CD8-positive, alpha-beta memory T cell (primary cell): ENCODE measurements around the gene SLC43A3. TPM values are rescaled to one million over a fixed set of nuclear protein-coding genes. Genes with fewer than 3 reads are reported as not detected.
"Not testable (repeated sequence)": the region's sequence is repeated elsewhere in the genome, so short reads cannot be mapped to it uniquely, and the experiment has no call there.

Source experiments
- CTCF ChIA-PET: fragments of 350-600 bp; sonication (Branson Sonifier 250); formaldehyde crosslinking; loops from one replicate; lab custom pipeline; 2021; ENCODE audit warnings: antibody characterized with exemption; lab: Charles Lee
- POLR2A ChIA-PET: fragments of 350-600 bp; sonication (Branson Sonifier 250); formaldehyde crosslinking; loops from one replicate; lab custom pipeline; 2021; ENCODE audit warnings: antibody characterized with exemption; lab: Charles Lee
- DNase-seq, 5 donors: peaks; one replicate each; pipeline versions ENCODE4 v3.0.0 to v3.0.0-alpha.2; 2020 to 2022; ENCODE audit warnings: mixed read lengths in 1 of 5
- H3K27ac ChIP-seq: one replicate; pipeline ENCODE4 v1.7.0; 2013; ENCODE audit warnings: low read depth, mild to moderate bottlenecking, low read length, moderate library complexity
- H3K27me3 ChIP-seq: 2 replicates; pipeline ENCODE4 v1.7.0; 2013; ENCODE audit warnings: low read length, mild to moderate bottlenecking; ENCODE audit not compliant: insufficient read depth, poor library complexity, severe bottlenecking
- H3K36me3 ChIP-seq: 2 replicates; pipeline ENCODE4 v1.7.0; 2013; ENCODE audit warnings: mild to moderate bottlenecking, low read length, moderate library complexity; ENCODE audit not compliant: insufficient read depth
- H3K4me1 ChIP-seq: 2 replicates; pipeline ENCODE4 v1.7.0; 2013; ENCODE audit warnings: mild to moderate bottlenecking, low read length, moderate library complexity; ENCODE audit not compliant: insufficient read depth
- H3K4me3 ChIP-seq: 2 replicates; pipeline ENCODE4 v1.7.0; 2013; ENCODE audit warnings: mild to moderate bottlenecking, low read length
- H3K9me3 ChIP-seq: 2 replicates; pipeline ENCODE4 v1.7.0; 2013; ENCODE audit warnings: mild to moderate bottlenecking, low read length
- H3K27ac Mint-ChIP-seq, 8 donors: one replicate each; pipeline ENCODE4 v1.8.0; 2020 to 2021; ENCODE audit warnings: mixed read lengths in 8 of 8, mild to moderate bottlenecking in 6 of 8, inconsistent platforms in 3 of 8, moderate library complexity in 3 of 8
- H3K27me3 Mint-ChIP-seq, 2 donors: one replicate each; pipeline ENCODE4 v1.8.0; 2020 to 2021; ENCODE audit warnings: mixed read lengths in 2 of 2, mild to moderate bottlenecking in 1 of 2, moderate library complexity in 1 of 2
- H3K36me3 Mint-ChIP-seq, 3 donors: one replicate each; pipeline ENCODE4 v1.8.0; 2020 to 2021; ENCODE audit warnings: mixed read lengths in 3 of 3, inconsistent platforms in 1 of 3, mild to moderate bottlenecking in 1 of 3
- H3K4me1 Mint-ChIP-seq, 3 donors: one replicate each; pipeline ENCODE4 v1.8.0; 2020 to 2021; ENCODE audit warnings: mixed read lengths in 3 of 3, inconsistent platforms in 1 of 3, mild to moderate bottlenecking in 1 of 3
- H3K4me3 Mint-ChIP-seq, 7 donors: one replicate each; pipeline ENCODE4 v1.8.0; 2020 to 2021; ENCODE audit warnings: mixed read lengths in 7 of 7, mild to moderate bottlenecking in 6 of 7, moderate library complexity in 4 of 7, inconsistent platforms in 2 of 7
- H3K9me3 Mint-ChIP-seq, 5 donors: one replicate each; pipeline ENCODE4 v1.8.0; 2020 to 2022; ENCODE audit warnings: mixed read lengths in 5 of 5, mild to moderate bottlenecking in 3 of 5, moderate library complexity in 2 of 5, inconsistent platforms in 1 of 5
- polyA plus RNA-seq: library from polyadenylated mRNA; unstranded; fragments of 300-500 nt; fragmentation: Illumina TruSeq; gene quantifications from one replicate; pipeline ENCODE4 v1.2.3, GENCODE V29; 2021
- total RNA-seq, 2 experiments: library from RNA; stranded (reverse); gene quantifications; one replicate each; pipeline ENCODE4 v1.2.3, GENCODE V29; 2021

Gene SLC43A3
- total and polyA plus RNA-seq, 3 experiments from 2014 or later = 32.6 to 447 (median 434) TPM

DNA sequence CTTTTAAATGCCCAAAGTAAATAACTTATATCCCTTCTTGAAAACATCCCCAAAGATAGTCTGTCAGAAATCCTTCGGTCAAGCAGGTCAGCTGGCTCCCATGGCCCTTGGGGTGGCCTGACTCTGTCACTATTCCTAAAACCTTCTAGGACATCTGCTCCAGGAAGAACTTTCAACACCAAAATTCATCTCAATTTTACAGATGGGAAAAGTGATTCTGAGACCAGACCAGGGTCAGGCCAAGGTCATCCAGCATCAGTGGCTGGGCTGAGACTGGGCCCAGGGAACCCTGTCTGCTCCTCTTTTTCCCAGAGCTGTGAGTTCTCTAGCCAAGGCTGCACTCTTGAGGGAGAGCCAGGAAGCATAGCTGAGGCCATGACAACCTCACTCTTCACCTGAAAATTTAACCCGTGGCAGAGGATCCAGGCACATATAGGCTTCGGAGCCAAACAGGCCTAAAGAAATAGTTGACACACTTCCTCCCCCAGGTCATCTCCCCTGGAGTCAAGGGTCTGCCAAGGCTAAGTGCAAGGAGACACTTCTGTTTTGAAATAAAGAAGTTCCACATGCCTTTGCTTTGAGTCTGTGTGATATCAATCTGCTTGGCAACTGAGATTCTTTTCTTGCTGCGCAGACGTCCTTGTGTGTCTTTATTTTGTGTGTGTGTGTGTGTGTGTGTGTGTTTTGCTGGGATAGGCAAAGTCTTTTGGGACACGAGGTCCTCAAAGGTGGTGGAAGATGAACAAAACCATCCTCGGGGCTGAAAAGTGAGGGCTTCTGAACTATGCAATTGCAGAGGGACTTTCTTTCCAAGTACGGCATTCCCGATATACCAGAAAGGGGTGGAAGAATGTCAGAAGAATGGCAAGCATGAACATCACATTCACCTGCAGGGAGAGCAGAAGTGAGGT is 19.7 kb downstream of the SLC43A3 start:
- peaks cover 9 to 13% (median 9%) of the 10 kb centered on the region in 3 donors for H3K4me1 Mint-ChIP-seq
- Histone ChIP-seq H3K4me1 (no peaks in the 10 kb centered on the region), H3K9me3 (no peaks in the 10 kb centered on the region), H3K27me3 (no peaks in the 10 kb centered on the region), H3K4me3 (no peak overlapping the region), H3K27ac (no peak overlapping the region), H3K36me3 (peaks cover 8% of the 10 kb centered on the region)
- H3K27me3 Mint-ChIP-seq = no peaks in the 10 kb centered on the region
- H3K4me3 Mint-ChIP-seq = no peak overlapping the region
- H3K36me3 Mint-ChIP-seq = peaks cover 10 to 60% (median 24%) of the 10 kb centered on the region in 3 donors
- DNase-seq = no peak
- CTCF ChIA-PET = no interaction called here
- H3K9me3 Mint-ChIP-seq = no peaks in the 10 kb centered on the region
- H3K27ac Mint-ChIP-seq = peak overlapping the region in 5 of 8 donors; percentile 42 to 73 (median 61)
- POLR2A ChIA-PET = no interaction called here

GRCh38 chr11:57406337-57406904 is 20.5 kb downstream of the SLC43A3 start:
- no peak overlapping the region for H3K4me3 Mint-ChIP-seq

DNA sequence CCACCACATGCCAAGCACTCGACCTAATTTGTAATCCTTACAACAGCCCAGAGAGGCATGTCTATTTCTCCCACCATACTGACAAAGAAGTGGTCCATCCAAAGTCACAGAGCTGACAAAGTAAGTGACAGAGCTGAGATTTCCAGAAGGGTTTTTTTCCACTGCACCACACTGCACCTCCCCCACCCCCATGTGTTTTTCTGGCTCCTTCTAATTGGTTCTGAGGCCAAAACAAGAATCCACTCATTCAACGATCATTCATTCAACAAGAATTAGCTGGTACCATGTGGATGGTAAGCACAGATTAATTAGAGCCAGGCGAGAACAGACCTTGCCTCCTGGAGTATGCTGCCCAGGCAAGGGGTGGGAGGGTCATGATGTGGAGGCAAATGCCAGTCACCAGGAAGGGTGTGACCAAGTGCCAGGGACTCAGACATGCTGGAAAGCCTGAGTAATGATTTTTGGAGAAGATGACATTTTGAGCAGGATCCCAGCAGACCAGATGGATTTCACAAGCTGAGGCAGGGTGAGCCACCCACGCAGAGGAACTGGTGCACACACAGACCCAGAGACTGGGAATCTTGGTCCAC is 21.6 kb downstream of the SLC43A3 start:
- H3K27me3 Mint-ChIP-seq = no peaks in the 10 kb centered on the region
- Histone ChIP-seq H3K27me3 (no peaks in the 10 kb centered on the region), H3K36me3 (peaks cover 8% of the 10 kb centered on the region), H3K9me3 (no peaks in the 10 kb centered on the region), H3K4me3 (no peak overlapping the region), H3K4me1 (no peaks in the 10 kb centered on the region), H3K27ac (no peak overlapping the region)
- ChIA-PET POLR2A (interaction anchor here (0.6 kb wide), 1 partner anchor 304 kb away, joined by 8 read pairs; no protein-coding TSS in a partner anchor), CTCF (no interaction called here)
- DNase-seq = no peak
- peaks cover 9 to 13% (median 9%) of the 10 kb centered on the region in 3 donors for H3K4me1 Mint-ChIP-seq
- no peak overlapping the region for H3K4me3 Mint-ChIP-seq
- peak overlapping the region in 2 of 8 donors; percentile 70 to 80 for H3K27ac Mint-ChIP-seq
- no peaks in the 10 kb centered on the region for H3K9me3 Mint-ChIP-seq
- peaks cover 5 to 47% (median 20%) of the 10 kb centered on the region in 3 donors for H3K36me3 Mint-ChIP-seq

More at GRCh38 chr11:57406337-57406904, 20.5 kb downstream of the SLC43A3 start:
- ChIA-PET CTCF (no interaction called here), POLR2A (no interaction called here)
- H3K27me3 ChIP-seq = no peaks in the 10 kb centered on the region
- H3K27ac ChIP-seq = no peak overlapping the region
- Mint-ChIP-seq H3K36me3 (peaks cover 10 to 53% (median 20%) of the 10 kb centered on the region in 3 donors), H3K27me3 (no peaks in the 10 kb centered on the region), H3K9me3 (no peaks in the 10 kb centered on the region), H3K27ac (peak overlapping the region in 4 of 8 donors; percentile 18 to 70 (median 54)), H3K4me1 (peaks cover 9 to 13% (median 9%) of the 10 kb centered on the region in 3 donors)
- H3K9me3 ChIP-seq = no peaks in the 10 kb centered on the region
- H3K4me1 ChIP-seq = no peaks in the 10 kb centered on the region
- H3K36me3 ChIP-seq = peaks cover 8% of the 10 kb centered on the region
- DNase-seq = no peak
- H3K4me3 ChIP-seq = no peak overlapping the region

GRCh38 chr11:57403802-57404147 is 23.1 kb downstream of the SLC43A3 start:
- no peak overlapping the region for H3K4me3 Mint-ChIP-seq
- CTCF ChIA-PET = interaction anchor here (2.1 kb wide), 1 partner anchor 54 kb away, joined by 4 read pairs; no protein-coding TSS in a partner anchor
- H3K4me1 Mint-ChIP-seq = peaks cover 9 to 13% (median 9%) of the 10 kb centered on the region in 3 donors
- H3K36me3 ChIP-seq = peaks cover 4% of the 10 kb centered on the region
- H3K36me3 Mint-ChIP-seq = peaks cover 5 to 32% (median 17%) of the 10 kb centered on the region in 3 donors
- H3K4me3 ChIP-seq = no peak overlapping the region
- no peaks in the 10 kb centered on the region for H3K4me1 ChIP-seq
- no peak overlapping the region for H3K27ac ChIP-seq
- H3K27ac Mint-ChIP-seq = no peak overlapping the region
- DNase-seq = no peak
- POLR2A ChIA-PET = no interaction called here
- no peaks in the 10 kb centered on the region for H3K27me3 ChIP-seq
- H3K9me3 ChIP-seq = no peaks in the 10 kb centered on the region
- H3K27me3 Mint-ChIP-seq = no peaks in the 10 kb centered on the region
- H3K9me3 Mint-ChIP-seq = no peaks in the 10 kb centered on the region

DNA sequence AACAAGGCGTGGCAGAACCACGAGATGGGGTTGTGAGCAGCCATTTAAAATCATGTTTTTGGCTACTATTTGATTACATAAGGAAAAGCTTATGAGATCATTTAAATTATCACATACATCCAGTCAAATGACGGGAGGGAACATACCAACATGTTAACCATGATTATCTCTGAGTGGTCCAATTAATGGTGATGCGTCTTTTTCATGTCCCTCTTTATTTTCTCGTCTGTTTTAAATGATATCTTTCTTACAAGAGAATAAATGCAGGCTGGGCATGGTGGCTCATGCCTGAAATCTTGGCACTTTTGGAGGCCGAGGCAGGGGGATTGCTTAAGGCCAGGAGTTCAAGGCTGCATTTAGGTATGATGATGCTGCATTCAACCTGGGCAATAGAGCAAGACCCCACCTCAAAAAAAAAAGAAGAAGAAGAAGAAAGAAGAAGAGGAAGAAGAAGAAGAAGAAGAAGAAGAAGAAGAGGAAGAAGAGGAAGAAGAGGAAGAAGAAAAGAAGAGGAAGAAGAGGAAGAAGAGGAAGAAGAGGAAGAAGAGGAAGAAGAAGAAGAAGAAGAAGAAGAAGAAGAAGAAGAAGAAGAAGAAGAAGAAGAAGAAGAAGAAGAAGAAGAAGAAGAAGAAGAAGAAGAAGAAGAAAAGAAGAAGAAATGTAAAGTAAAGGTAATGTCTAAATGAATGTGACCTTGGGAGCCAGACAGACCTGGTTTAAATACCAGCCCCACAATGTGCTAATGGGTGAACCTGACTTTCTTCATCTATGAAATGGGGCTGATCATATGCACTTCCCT is 23.7 kb downstream of the SLC43A3 start:
- H3K27ac ChIP-seq, H3K9me3 Mint-ChIP-seq, POLR2A ChIA-PET, DNase-seq, H3K4me3 ChIP-seq, H3K27me3 Mint-ChIP-seq, H3K4me1 ChIP-seq, H3K36me3 ChIP-seq, H3K27ac Mint-ChIP-seq, H3K4me3 Mint-ChIP-seq, H3K27me3 ChIP-seq, H3K9me3 ChIP-seq: not testable (repeated sequence)
- CTCF ChIA-PET = interaction anchor here (2.1 kb wide), 1 partner anchor 54 kb away, joined by 4 read pairs; no protein-coding TSS in a partner anchor
- Mint-ChIP-seq H3K36me3 (peaks cover 5 to 26% (median 17%) of the 10 kb centered on the region in 3 donors), H3K4me1 (peaks cover 9 to 13% (median 9%) of the 10 kb centered on the region in 3 donors)

GRCh38 chr11:57402188-57403002 is 24.5 kb downstream of the SLC43A3 start:
- no peaks in the 10 kb centered on the region for H3K4me1 ChIP-seq
- no peak for DNase-seq
- Mint-ChIP-seq H3K36me3 (peaks cover 5 to 18% (median 10%) of the 10 kb centered on the region in 3 donors), H3K9me3 (no peaks in the 10 kb centered on the region), H3K4me1 (peaks cover 9 to 12% (median 9%) of the 10 kb centered on the region in 3 donors), H3K27me3 (no peaks in the 10 kb centered on the region), H3K27ac (no peak overlapping the region), H3K4me3 (no peak overlapping the region)
- no peak overlapping the region for H3K27ac ChIP-seq
- H3K36me3 ChIP-seq = no peaks in the 10 kb centered on the region
- ChIA-PET POLR2A (no interaction called here), CTCF (interaction anchor here (2.1 kb wide), 1 partner anchor 55 kb away, joined by 4 read pairs; no protein-coding TSS in a partner anchor)
- no peak overlapping the region for H3K4me3 ChIP-seq
- H3K27me3 ChIP-seq = no peaks in the 10 kb centered on the region
- no peaks in the 10 kb centered on the region for H3K9me3 ChIP-seq
